GM18520 (cell line): ENCODE data around the gene LGALS9B.
"Not testable (repeated sequence)": the region's sequence is repeated elsewhere in the genome, so short reads cannot be mapped to it uniquely, and the experiment has no call there.

Experiments
- ATAC-seq: cut with Tn5 transposase; IDR thresholded peaks from one replicate; pipeline ENCODE4 v1.9.1; 2021; ENCODE audit not compliant: unreplicated experiment

LGALS9B gene

DNA sequence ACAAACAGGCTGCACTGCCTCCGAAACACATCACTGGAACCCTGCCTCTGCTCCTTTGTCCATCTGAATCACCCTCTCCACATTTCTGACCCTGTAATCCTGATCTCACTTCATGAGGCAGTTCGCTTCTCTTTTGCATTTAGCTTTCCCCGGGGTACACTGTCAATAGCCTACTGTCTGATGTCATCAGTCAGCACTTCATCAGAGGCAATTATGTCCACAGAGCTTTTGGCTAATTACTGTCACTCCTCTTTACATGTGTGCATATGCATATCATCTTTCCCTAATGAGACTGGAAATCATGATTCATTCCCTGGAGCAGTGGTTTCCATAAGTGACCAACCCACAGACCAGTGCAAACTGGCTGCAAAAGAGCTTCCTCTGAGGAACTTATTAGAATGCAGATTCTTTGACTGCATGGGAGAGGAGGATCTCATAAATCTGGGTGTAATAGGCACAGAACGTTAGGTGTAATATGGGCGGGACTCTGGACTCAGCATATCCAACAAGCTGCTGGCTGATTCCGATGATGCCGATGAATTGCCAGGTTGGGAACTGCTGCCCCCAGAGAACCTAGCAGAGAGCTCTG is 49.8 kb downstream of the LGALS9B start:
- not testable (repeated sequence) for ATAC-seq

DNA sequence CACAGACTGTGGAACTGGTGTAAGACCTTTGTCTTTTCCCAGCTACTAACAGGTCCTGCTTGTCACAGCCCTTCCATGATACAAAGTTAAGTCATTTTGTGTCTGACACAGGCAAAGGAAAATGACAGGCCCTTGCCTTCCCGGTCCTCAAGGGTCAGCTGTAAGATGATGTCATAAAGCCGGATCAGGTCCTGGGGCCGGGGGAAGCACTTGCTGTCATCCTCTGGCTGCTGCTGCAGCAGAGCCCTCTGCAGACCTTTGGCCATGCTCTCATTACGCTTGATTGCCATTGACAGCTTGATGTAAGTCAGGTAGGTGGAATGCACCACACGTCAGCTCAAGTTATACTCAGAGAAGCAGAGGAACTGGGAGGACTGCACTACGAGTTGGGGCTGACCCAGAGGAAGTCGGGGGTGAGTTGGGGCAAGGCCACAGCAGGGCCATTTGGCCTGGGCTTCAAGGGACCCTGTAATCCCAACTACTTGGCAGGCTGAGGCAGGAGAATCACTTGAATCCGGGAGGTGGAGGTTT is 50.9 kb downstream of the LGALS9B start:
- ATAC-seq: not testable (repeated sequence)

DNA sequence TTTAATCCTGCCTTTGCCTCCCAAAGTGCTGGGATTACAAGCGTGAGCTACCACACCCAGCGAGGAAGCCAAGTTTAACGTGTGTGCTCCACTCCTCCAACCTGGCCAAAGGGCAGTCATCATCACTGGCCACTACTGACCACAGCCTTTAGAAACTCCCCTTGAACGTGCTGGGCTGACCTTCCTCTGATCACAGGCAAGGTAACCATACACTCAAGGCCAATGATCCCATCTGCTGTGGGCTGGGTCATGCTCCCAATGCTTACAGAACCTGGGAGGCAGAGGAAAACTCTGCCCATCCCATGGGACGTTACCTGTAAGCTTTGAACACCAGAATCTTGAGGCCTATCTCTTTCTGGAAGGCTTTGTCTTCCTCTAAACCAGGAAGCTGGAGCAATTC is 51.9 kb downstream of the LGALS9B start:
- ATAC-seq: not testable (repeated sequence)

DNA sequence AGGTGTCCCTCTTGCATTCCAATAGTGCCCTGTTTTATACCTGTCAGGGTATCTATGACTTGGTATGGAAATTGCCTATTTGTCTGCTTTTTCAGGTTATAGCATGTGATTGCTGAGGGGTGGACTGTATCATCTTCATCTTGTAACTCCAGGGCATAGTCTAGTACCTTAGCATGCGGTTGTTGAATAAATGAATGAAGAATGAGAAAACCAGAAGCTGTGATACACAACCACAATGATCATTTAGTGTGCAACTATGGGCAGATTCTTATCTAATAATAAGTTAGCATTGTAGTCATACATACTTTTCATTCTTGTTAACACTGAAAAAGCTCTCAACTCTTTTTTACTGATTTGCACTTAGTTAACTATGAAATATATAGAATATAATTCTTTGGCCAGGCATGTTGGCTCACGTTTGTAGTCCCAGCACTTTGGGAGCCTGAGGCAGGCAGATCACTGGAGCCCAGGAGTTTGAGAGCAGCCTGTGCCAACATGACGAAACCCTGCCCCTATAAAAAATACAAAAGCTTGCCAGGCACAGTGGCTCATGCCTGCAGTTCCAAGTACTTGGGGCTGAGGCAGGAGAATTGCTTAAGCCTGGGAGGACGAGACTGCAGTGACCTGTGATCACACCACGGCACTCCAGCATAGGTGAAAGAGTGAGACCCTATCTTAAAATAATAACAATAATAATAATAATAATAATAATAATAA is 65.9 kb downstream of the LGALS9B start:
- ATAC-seq: not testable (repeated sequence)

DNA sequence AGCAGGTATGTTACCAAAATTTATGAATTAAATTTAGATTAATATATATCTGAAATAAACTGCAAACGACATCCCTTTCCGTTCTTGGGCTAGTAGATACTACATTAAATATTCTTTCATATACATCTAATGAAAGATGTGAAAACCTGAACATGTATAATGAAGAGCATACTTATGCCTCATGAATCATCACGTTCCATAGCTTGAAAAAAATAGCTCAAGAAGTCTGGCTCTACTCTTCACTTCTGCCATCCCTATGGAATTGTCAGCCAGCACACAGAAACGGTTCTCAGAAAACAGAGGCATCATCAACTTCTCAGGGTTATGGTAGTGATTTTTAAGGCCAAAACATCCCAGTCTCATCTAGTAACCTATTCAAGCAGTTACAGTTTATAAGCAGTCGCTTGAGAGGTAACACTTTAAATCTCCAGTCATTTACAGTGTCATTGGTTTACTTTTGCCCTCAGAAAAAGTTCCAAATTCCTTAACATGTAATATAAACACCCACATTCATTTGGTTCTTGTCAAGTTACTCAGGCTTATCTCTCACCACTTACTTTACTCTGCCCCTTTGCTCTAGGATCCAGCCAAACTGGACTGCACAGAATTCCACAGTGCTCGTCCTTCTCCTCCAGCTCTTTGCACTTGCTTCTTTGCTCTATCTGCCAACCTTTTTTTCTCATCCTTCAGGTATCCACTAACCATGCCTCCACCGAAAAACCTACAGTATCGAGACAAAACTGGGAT is 66.6 kb downstream of the LGALS9B start:
- not testable (repeated sequence) for ATAC-seq
